ENCODE measurements around the gene MYT1.
"Not testable (repeated sequence)": the region's sequence is repeated elsewhere in the genome, so short reads cannot be mapped to it uniquely, and the experiment has no call there.

Gene MYT1

DNA sequence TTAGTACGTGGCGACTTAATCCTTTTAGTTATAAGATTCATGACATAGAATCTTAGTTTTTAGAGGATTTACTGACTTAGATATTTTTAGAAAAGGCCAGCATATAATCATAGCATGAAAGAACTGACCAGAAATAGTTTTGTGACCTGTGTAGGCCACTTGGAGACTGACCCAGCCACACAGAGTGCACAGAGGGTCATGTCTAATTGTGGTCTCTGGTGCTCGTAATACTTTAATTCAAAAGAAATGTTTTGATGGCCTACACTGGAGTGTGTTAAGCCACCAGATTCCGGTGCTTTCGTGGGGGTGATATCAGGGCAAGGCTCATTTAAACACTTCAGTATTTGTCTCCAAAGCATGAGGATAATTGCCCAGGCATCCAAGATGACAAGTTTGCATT lies 102.7 kb downstream of the MYT1 start:
- no peak for DNase-seq (ENCODE audit: low read depth)

DNA sequence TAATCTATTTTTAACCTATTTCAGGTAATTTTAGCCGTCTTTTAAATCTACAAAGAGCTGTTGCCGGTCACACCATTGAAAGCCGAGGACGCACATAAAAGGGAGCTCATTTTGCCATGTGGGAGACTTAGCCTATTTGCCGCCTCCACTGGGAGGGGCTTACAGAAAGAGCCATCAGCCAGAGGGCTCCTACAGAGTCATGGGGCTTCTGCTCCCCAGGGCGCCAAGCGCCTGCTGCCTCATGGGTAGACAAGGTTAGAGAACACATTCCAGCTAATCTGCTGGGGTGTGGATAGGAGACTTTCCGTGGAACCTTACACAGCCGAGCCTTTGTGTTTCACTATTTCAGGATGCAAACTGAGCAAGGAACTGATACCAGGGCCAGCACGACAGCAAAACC lies 103.9 kb downstream of the MYT1 start:
- DNase-seq (ENCODE audit: low read depth), result no peak

DNA sequence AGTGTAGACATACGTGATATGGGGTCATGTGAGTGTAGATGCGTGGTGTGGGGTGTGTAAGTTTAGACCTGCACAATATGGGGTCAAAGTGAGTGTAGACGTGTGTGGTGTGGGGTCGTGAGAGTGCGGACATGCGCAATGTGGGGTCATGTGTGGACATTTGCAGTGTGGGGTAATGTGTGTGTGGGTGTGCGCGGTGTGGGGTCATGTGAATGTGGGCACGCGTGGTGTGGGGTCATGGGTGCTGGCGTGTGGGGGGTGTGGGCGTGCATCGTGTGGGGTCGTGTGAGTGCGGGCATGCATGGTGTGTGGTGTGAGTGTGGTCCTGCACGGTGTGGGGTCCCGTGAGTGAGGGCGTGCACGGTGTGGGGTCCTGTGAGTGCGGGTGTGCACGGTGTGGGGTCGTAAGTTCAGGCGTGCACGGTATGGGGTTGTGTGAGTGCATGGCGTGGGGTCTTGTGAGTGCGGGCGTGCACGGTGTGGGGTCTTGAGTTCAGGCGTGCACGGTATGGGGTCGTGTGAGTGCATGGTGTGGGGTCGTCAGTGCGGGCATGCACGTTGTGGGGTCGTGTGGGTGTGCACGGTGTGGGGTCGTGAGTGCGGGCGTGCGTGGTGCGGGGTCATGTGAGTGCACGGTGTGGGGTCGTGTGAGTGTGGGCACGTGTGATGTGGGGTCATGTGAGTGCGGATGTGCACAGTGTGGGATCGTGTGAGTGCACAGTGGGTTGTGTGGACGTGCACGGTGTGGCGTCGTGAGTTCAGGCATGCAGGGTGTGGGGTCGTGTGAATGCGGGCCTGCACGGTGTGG lies 105.6 kb downstream of the MYT1 start:
- no peak for DNase-seq (ENCODE audit: low read depth)

DNA sequence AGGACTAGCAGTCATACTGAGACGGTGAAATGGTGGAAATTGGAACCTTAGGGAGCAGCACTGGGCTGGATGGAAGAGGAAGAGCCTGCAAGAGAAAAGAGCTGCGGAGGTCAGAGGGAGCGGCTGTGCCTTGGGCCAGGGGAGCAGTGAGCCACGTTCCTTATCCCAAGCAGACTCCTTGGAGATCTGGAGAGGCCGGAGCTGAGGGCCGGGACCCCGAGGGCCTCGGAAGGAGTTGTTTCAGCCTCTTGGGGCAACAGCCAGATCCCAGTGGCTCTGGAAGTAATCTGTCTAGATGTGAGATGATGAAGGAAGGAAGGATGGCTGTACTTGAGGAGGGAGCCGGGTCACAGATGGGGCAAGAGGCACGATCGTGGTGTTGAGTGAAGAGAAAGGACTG lies 107.4 kb downstream of the MYT1 start:
- DNase-seq (ENCODE audit: low read depth), result no peak

DNA sequence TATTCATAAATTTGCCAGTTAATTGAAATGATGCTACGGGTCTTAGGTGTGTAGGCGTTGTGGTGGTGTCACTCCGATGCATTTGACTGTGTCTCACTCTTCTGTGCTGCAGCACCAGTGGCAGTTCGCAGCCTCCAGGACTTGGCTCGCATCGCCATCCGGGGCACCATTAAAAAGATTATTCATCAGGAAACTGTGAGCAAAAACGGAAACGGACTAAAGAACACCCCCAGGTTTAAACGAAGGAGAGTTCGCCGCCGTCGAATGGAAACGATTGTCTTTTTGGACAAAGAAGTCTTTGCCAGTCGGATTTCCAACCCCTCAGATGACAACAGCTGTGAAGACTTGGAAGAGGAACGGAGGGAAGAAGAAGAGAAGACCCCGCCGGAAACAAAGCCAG lies 108.9 kb downstream of the MYT1 start:
- DNase-seq (ENCODE audit: low read depth), result no peak

DNA sequence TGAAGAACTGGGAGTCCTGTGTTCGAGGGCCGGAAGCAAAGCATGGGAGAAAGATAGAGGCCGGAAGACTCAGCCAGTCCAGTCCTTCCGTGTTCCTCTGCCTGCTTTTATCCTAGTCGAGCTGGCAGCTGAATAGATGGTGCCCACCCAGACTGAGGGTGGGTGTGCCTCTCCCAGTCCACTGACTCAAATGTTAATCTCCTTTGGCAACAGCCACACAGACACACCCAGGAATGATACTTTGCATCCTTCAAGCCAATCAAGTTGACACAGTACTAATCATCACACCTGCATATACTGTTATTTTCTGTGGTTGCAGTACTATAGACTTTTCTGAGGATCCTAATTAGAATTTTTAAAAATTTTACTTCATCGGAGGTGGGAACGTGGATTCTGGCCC lies 112.6 kb downstream of the MYT1 start:
- DNase-seq (ENCODE audit: low read depth), result no peak

DNA sequence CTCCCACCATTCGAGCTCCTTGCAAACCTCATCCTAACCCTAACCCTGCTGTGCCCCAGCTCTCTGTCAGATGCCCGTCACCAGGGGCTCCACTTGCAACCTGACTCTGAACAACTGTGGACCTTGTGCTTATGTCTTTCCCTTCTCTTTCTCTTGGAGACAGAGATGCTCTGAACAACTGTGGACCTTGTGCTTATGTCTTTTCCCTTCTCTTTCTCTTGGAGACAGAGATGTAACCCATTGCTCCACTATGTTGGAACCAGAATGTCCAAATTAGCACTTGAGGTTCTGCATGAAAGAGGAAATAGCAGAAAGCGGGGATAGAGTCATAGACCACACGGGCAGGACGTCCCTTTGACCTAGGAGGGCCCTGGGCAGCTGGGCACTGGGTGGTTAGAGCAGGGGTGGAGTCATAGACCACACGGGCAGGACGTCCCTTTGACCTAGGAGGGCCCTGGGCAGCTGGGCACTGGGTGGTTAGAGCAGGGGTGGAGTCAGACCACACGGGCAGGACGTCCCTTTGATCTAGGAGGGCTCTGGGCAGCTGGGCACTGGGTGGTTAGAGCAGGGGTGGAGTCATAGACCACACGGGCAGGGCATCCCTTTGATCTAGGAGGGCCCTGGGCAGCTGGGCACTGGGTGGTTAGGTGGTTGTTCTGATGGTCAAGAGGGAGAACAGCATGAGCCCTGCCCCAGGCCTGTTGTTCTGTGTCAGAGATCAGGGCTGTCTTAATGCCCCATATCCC lies 113.5 kb downstream of the MYT1 start:
- DNase-seq (ENCODE audit: low read depth), result no peak

DNA sequence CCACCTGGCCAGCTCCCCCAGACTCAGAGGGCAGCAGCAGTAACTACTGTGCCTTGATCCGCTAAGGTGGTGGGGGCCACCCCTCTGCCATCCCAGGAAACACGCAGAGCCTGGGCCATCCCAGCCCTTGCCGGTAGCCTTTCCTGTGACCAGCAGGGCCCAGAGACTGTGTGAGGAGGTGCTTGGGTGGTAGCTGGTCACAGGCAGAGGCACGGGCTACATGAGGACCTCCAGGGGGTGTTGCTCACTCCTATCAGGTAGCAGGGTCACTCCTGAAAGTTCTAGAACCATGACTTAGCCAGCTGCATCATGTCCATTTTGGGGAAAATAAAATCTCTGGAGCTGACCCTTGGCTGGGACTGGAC lies 114.0 kb downstream of the MYT1 start:
- no peak for DNase-seq (ENCODE audit: low read depth)

DNA sequence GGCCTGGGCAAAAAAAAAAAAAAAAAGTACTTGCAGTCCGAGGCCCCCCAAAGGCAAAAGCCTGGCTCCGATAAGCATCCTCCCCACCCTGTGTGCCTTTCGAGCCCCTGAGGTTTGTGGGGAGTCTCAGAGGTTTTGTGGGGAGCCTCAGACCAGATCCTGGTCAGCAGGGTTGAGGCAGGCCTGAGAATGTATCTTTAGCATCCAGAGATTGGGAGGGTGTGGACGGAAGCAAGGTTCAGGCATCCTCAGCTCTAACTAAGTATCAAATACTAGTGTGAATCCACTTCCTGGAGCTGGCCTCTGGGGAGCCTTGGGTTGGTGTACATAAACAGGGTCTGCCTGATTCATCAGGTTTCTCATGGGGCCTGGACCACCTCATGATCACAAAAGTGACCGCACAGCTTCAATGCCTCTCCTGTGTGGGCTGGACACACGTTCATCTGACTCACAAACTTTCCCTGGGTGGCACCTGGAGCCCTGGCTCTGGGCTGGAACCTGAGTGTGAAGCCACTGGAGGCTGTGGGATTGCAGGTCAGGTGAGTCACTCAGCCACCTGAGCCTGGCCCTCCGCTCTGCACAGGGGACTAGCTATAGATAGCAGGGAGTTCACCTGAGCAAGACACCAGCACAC lies 115.7 kb downstream of the MYT1 start:
- DNase-seq (ENCODE audit: low read depth), result no peak

DNA sequence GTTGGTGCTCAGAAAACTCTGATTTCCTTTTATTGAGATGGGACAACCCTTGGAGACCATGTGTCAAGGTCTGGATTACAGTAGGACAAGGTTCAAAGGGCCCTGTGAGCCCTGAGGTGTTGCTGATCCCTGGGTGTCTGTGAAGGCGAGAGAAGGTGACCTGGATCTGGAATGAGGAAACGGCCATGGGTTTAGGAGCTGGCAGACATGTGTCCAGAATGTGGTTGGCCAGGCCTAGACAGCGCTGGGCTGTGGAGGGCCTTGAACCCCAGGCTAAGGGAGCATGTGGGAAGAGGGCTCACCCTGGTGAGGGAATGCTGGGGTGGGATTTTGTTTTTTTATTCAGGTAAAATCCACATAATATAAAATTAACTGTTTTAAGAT lies 116.2 kb downstream of the MYT1 start:
- DNase-seq (ENCODE audit: low read depth), result no peak

DNA sequence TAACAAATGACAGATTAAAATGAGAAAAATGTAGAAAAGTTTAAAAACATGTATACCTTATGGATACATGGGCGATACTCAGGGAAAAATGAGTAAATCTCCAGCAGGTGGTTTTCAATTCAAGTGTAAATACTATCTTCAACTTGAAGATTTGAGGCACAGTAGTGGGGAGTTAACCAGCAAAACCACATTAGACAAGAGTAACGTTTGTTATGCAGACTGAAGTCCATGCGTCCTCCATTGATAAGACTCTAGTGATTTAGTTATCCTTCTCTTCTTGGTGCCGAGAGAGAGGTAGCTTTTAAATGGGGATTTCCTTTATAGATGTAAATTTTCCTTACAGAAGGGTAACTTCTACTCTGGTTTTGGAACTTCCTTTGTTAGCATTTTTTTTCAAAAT lies 119.4 kb downstream of the MYT1 start:
- DNase-seq (ENCODE audit: low read depth), result no peak

DNA sequence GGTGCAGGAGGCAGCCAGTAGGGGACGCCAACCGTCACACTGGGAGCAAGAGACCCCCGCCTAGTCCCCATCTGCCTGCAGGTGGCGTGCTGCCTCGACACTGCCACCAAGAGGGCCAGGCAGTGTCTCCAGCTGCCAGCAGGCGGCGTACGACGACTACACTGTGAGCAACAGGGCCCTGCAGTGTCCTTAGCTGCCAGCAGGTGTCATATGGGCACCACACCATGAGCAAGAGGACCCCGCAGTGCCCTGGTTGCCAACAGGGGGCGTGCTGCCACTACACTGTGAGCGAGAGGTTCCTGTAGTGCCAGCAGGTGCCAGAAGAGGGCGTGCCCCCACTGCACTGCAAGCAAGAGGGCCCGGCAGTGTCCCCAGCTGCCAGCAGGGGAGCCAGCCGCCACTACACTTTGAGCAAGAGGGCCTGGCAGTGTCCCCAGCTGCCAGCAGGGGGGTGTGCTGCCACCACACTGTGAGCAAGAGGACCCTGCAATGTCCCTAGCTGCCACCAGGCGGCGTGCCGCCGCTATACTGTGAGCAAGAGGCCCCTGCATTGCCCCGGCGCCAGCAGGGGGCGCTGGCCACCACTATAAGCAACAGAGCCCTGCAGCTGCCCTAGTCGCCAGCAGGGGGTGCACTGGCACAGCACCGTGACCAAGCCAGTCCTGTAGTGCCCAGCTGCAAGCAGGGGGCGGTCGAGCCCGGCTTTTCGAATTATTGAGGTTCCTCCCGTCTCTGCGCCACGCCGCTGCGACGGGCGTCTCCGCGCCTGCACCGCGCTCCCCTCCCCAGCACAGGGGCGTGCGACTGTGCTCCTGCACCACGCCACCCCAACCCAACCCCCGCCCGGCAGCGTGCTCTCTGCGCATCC lies 121.6 kb downstream of the MYT1 start:
- DNase-seq (ENCODE audit: low read depth), result peak; percentile 65

DNA sequence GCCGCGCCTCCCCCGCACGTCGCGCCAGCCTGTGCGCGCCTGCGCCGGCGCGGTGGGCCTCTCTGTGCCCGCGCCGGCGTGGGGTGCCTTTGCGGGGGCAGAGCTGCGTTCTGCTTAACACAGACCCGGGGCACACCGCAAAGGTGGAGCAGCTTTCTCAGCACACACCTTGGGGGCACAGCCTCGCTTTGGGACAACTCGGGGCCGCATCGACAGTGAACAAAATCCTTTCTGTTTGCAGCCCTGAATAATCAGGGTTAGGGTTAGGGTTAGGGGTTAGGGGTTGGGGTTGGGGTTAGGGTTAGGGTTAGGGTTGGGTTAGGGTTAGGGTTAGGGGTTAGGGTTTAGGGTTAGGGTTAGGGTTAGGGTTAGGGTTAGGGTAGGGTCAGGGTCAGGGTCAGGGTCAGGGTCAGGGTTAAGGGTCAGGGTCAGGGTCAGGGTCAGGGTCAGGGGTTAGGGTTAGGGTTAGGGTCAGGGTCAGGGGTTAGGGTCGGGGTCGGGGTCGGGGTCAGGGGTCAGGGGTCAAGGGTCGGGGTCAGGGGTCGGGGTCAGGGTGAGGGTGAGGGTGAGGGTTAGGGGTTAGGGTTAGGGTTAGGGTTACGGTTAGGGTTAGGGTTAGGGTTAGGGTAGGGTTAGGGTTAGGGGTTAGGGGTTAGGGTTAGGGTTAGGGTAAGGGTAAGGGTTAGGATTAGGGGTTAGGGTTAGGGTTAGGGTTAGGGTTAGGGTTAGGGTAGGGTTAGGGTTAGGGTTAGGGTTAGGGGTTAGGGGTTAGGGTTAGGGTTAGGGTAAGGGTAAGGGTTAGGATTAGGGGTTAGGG lies 122.4 kb downstream of the MYT1 start:
- DNase-seq (ENCODE audit: low read depth), result peak; percentile 12

DNA sequence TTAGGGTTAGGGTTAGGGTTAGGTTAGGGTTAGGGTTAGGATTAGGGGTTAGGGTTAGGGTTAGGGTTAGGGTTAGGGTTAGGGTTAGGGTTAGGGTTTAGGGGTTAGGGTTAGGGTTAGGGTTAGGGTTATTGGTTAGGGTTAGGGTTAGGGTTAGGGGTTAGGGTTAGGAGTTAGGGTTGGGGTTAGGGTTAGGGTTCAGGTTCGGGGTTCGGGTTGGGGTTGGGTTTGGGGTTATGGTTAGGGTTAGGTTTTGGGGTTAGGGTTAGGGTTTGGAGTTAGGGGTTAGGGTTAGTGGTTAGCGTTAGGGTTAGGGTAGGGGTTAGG lies 123.0 kb downstream of the MYT1 start:
- DNase-seq (ENCODE audit: low read depth), result not testable (repeated sequence)

All from T follicular helper cell (primary cell).